GM21529 (cell line): ENCODE data around the gene C4A.
"Not testable (repeated sequence)": the region's sequence is repeated elsewhere in the genome, so short reads cannot be mapped to it uniquely, and the experiment has no call there.

ENCODE experiments used
- ATAC-seq: cut with Tn5 transposase; IDR thresholded peaks from one replicate; pipeline ENCODE4 v1.9.1; 2021; ENCODE audit not compliant: unreplicated experiment

C4A gene

DNA sequence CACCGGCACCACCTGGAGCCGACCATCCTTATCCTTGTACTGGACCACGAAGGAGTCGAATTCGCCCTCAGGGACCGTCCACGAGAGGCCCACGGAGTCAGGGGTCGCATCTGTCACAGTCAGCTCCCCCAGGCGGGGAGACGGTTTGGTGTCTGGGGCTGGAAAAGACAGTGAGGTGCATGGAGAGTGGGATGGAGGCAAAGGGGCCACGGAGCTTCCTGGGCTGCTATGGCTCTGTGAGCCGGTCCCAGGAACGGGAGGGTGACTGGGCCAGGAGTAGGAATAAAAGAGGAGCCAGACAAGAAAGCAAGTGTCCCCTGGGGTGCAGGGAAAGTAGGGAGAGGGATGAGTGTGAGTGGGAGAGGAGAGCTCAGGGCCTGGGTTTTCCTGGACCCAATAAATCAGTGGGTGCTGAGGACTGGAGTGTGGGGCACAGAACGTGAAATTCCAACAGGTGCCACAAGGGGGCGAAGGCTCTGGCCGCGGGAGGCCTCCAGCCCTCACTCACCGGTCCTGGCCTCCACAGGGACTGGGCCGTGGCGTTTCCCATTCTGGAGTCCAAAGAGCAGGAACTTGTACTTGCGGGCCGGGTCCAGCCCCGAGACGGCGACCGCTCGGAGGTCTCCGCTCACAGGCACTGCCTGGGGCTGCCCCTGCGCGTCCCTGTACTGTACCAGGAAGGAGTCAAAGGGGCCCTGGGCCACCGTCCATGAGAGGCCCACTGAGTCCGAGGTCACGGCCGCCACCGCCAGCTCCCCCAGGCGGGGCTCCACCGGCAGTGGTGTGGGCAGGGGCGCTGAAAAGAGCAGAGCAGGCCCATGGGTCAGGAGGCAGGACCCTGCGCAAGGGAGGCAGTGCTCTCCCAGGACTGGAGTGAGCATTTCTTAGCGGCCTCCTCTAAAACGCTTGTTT lies 66.3 kb downstream of the C4A start:
- no peak for ATAC-seq

DNA sequence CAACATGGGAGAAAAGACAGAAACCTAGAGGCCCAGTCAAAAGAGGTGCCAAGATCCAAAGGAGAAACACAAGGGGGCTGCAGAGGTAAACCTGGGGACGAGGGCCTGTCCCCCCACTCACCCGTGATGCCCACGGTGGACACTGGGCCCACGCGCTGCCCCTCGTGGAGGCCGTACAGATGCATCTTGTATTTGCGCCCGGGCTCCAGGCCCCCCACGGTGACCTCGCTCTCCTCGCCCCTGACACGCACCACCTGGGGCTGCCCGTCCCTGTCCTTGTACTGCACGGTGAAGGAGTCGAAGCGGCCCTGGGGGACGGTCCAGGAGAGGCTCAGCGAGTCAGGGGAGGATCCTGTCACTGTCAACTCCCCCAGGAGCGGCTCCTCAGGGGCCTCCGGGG lies 67.3 kb downstream of the C4A start:
- not testable (repeated sequence) for ATAC-seq

DNA sequence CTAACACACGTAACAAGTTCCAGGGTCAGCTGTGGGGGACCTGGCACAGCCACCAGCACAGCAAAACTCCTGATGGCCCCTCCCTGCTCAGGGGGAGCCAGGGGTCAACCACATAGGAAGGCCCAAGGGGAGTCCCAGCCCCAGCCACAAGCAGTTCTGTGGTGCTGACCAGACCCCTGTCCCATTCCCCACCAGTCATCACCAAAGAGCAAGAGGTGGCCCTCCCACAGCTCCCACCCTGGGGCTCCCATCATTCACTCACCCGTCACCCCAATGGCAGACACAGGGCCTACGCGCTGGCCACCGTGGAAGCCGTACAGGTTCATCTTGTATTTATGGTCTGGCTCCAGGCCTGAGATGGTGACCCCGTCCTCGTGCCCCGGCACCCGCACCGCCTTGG lies 67.9 kb downstream of the C4A start:
- ATAC-seq, result not testable (repeated sequence)

DNA sequence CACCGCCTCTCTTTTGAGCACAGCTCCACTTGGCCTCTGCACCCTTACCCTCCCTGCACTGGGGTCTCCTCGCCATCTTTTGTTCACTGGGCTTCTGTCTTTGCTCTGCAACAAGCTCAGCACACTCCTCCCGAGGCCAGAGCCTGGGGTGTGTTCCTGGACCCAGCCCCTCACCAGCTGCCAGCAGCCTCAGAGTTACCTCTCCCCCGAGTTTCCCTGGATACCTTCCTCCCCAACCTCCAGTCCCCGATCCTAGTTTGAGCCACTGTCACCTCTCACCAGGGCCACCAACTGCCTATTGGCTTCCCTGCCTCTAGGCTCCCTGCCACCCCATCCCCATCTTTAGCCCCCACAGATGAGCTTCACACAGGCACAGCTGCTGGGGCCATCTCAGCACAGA lies 68.7 kb downstream of the C4A start:
- no peak for ATAC-seq
